Measurements from ENCODE around the gene NME3. TPM values are rescaled to one million over a fixed set of nuclear protein-coding genes. Genes with fewer than 3 reads are reported as not detected.

The NME3 gene
- total and polyA plus RNA-seq, 9 of the 15 experiments (the other 6 are each of a cell fraction or from before 2014, with no cell fraction given) = 0.68 to 76.3 (median 11.5) TPM

DNA sequence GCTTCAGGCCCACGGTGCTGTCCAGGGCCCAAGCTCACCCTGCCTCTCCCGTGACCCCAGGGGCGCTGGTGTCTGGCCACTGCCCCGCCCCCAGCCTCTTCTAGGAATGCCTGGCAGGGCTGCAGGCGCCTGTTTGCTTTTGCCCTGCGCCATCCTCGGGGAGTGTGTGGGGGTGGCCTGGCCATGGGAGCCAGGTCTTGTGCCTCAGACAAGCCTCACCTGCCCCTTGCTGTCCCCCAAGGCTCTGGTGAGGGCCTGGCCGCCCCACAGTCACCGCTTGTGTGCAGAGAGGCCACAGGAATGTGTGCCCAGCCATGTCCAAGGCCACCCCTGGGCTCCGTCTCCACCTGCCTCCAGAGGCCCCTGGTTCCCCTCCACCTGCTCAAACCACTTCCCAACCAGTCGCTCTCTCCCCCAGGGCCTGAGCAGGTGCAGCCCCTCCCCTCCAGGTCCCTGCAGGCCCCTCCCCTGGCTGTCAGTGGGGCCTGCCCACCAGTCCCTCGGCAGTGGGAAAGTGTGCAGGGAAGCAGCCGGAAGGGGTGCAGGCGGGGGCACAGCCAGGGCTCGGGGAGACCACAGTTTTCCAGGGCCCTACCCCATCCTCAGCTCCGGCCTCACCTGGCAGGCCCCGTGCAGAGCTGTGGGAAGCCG is 23.0 kb upstream of the NME3 start:
- Histone ChIP-seq H3K27ac (ENCODE audit: extremely low read depth, low read depth, low read length) (no peak overlapping the region), H3K4me1 (replicated peaks in 1 of 2; ENCODE audit: control insufficient read depth in 2 of 2, insufficient read depth in 2 of 2, low read length in 2 of 2) (peaks cover 0 to 44% of the 10 kb centered on the region in 2 experiments; a peak in 2 of 5 replicates), H3K79me2 (ENCODE audit: control insufficient read depth, insufficient read depth, low read length) (no peaks in the 10 kb centered on the region), H3K27me3 (ENCODE audit: control insufficient read depth in 2 of 2, insufficient read depth in 2 of 2, low read length in 2 of 2) (no peaks in the 10 kb centered on the region), H3K4me3 (no peak overlapping the region), H2AFZ (ENCODE audit: low read depth, low read length) (no peak overlapping the region), H3K9ac (ENCODE audit: insufficient read depth in 1 of 2, low read depth in 2 of 2, low read length in 2 of 2) (no peak overlapping the region; a peak in 1 of 4 replicates), H3K9me1 (ENCODE audit: control insufficient read depth, insufficient read depth, low read length) (no peaks in the 10 kb centered on the region), H3K36me3 (ENCODE audit: control insufficient read depth, insufficient read depth, low read length) (peaks cover 10% of the 10 kb centered on the region; the same call in 1 of the 3 replicates), H3K9me3 (replicated peaks; ENCODE audit: control insufficient read depth, insufficient read depth, low read depth, low read length) (no peaks in the 10 kb centered on the region), H3K4me2 (ENCODE audit: insufficient read depth, low read length) (no peak overlapping the region), H4K20me1 (replicated peaks; ENCODE audit: control insufficient read depth, insufficient read depth, low read length) (no peaks in the 10 kb centered on the region)
- TF ChIP-seq ELF2 (CRISPR knock-in tag; IDR thresholded peaks at IDR 0.05) = no peak
- peak; percentile 25; the same call in 1 of the 2 replicates for TF ChIP-seq POLR2G (IDR thresholded peaks at IDR 0.05; ENCODE audit: low read depth, low read length)
- TF ChIP-seq, protein P1, sequence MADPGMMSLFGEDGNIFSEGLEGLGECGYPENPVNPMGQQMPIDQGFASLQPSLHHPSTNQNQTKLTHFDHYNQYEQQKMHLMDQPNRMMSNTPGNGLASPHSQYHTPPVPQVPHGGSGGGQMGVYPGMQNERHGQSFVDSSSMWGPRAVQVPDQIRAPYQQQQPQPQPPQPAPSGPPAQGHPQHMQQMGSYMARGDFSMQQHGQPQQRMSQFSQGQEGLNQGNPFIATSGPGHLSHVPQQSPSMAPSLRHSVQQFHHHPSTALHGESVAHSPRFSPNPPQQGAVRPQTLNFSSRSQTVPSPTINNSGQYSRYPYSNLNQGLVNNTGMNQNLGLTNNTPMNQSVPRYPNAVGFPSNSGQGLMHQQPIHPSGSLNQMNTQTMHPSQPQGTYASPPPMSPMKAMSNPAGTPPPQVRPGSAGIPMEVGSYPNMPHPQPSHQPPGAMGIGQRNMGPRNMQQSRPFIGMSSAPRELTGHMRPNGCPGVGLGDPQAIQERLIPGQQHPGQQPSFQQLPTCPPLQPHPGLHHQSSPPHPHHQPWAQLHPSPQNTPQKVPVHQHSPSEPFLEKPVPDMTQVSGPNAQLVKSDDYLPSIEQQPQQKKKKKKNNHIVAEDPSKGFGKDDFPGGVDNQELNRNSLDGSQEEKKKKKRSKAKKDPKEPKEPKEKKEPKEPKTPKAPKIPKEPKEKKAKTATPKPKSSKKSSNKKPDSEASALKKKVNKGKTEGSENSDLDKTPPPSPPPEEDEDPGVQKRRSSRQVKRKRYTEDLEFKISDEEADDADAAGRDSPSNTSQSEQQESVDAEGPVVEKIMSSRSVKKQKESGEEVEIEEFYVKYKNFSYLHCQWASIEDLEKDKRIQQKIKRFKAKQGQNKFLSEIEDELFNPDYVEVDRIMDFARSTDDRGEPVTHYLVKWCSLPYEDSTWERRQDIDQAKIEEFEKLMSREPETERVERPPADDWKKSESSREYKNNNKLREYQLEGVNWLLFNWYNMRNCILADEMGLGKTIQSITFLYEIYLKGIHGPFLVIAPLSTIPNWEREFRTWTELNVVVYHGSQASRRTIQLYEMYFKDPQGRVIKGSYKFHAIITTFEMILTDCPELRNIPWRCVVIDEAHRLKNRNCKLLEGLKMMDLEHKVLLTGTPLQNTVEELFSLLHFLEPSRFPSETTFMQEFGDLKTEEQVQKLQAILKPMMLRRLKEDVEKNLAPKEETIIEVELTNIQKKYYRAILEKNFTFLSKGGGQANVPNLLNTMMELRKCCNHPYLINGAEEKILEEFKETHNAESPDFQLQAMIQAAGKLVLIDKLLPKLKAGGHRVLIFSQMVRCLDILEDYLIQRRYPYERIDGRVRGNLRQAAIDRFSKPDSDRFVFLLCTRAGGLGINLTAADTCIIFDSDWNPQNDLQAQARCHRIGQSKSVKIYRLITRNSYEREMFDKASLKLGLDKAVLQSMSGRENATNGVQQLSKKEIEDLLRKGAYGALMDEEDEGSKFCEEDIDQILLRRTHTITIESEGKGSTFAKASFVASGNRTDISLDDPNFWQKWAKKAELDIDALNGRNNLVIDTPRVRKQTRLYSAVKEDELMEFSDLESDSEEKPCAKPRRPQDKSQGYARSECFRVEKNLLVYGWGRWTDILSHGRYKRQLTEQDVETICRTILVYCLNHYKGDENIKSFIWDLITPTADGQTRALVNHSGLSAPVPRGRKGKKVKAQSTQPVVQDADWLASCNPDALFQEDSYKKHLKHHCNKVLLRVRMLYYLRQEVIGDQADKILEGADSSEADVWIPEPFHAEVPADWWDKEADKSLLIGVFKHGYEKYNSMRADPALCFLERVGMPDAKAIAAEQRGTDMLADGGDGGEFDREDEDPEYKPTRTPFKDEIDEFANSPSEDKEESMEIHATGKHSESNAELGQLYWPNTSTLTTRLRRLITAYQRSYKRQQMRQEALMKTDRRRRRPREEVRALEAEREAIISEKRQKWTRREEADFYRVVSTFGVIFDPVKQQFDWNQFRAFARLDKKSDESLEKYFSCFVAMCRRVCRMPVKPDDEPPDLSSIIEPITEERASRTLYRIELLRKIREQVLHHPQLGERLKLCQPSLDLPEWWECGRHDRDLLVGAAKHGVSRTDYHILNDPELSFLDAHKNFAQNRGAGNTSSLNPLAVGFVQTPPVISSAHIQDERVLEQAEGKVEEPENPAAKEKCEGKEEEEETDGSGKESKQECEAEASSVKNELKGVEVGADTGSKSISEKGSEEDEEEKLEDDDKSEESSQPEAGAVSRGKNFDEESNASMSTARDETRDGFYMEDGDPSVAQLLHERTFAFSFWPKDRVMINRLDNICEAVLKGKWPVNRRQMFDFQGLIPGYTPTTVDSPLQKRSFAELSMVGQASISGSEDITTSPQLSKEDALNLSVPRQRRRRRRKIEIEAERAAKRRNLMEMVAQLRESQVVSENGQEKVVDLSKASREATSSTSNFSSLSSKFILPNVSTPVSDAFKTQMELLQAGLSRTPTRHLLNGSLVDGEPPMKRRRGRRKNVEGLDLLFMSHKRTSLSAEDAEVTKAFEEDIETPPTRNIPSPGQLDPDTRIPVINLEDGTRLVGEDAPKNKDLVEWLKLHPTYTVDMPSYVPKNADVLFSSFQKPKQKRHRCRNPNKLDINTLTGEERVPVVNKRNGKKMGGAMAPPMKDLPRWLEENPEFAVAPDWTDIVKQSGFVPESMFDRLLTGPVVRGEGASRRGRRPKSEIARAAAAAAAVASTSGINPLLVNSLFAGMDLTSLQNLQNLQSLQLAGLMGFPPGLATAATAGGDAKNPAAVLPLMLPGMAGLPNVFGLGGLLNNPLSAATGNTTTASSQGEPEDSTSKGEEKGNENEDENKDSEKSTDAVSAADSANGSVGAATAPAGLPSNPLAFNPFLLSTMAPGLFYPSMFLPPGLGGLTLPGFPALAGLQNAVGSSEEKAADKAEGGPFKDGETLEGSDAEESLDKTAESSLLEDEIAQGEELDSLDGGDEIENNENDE (IDR thresholded peaks at IDR 0.05; ENCODE audit: low read depth, low read length) = no peak
- no TSS peak for BruUV-seq (replicated peaks)
- 77% methylated on average over 16 of the region's 18 CpGs for WGBS (ENCODE audit: insufficient coverage, low coverage, missing lambda C conversion rate)
- DNase-seq (ENCODE audit: extremely low read depth in 1 of 4, low spot score in 3 of 4) (no peak), FAIRE-seq (no peak), ATAC-seq (no peak)
- intact Hi-C loops (cut with micrococcal nuclease) (no loop called here), in situ Hi-C loops (cut with MboI) (no loop called here)
- ChIA-PET CTCF (ENCODE audit: low intra/inter-chr PET ratio) (no interaction called here), POLR2A (no interaction called here)
